ENCODE measurements around the gene PPP1R3F.
"Not testable (repeated sequence)": the region's sequence is repeated elsewhere in the genome, so short reads cannot be mapped to it uniquely, and the experiment has no call there.

Gene PPP1R3F

GRCh38 chrX:49273181-49273727 is 3.7 kb downstream of the PPP1R3F start:
- no peak for DNase-seq (ENCODE audit: low read depth, low spot score)

DNA sequence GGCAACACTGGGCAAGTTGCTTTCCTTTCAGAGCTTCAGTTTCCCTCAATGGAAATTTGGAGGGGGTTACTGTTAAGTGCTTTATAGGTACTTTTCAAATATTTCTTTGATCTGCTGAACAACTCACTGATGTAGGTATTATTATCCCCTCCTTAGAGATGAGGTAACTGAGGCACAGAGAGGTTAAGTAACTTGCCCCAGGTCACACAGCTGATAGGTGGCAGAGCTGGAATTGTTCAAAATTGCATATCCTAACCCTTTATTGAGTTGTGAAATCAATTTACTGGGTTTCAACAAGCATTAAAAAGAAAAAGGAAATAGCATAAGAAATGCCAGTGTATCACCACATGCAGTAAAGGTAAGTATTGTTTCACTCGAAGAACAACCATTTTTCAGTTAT is 6.6 kb downstream of the PPP1R3F start:
- no peak for DNase-seq (ENCODE audit: low read depth, low spot score)

DNA sequence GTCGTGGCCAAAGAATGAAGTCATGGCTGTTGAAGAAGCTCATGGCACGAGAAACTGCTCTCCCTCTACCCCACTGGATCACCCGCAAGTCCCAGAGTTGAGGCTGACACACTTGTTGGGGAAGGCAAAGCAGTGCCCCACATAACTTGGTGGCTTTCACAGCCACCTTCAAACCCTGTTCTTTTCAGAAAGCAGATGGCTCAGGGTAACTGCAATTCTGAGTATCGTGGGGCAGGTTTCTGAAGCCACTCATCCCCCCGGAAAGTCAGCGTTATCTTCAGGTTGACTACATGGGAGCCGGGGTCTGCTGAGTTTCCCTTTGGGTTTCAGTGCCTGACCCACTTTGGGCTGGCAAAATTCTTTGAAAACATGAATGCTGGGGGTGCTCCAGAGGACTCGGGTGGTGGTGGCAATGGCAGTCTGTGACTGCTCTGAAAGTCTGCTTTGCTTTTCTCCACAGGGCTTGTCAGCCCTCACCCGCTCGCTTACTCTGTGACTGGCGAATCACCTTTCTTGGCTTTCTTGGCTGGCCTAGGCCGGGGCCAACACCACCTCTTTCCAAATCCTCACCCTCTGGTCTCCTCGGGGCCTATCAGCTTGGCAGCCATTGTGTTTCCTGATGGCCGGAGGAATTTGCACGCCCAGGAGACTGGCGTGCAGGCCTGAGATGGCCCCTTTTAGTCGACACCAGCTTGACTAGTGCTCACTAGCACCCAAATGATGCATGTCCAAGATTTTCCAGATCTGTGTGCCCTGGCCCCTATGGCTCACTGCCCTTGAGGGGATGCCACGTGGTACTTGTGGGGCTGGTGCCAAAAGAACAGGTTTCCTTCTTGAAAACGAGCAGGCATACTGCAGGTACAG is 7.3 kb downstream of the PPP1R3F start:
- DNase-seq (ENCODE audit: low read depth, low spot score) = no peak

DNA sequence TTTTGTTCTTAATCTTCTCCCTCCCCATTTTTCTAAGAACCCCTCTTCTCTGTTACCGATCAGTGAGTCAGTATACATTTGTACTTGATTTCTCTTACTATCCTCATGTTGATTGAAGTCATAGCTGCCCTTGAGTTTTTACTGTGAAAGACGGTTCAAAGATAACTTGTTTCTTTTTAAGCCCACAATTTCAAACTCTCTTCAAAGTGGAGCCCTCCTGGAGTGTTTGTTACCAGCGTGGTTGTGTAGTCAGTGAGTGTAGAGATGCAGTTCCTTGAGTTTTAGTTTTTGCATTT is 7.9 kb downstream of the PPP1R3F start:
- DNase-seq (ENCODE audit: low read depth, low spot score) = no peak

DNA sequence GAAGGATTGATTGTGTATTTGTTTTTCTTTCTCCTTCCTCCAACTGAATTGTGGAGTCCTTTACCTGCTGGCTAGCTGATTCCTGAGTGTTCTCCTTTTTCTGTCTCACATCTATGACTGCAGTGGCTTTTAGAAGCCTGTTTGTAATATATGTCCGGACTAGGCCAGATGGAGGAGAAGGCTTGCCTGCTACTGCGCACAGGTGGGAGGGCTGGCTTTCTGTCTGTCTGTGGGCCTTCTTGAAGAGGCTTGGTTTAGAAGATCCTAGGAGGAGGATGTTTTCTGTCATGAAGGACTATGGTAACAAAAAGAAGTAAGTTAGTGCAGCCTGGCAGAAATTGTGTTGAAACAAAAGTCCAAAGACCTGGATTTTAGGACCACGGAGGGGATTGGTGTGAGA is 8.5 kb downstream of the PPP1R3F start:
- DNase-seq (ENCODE audit: low read depth, low spot score) = no peak

DNA sequence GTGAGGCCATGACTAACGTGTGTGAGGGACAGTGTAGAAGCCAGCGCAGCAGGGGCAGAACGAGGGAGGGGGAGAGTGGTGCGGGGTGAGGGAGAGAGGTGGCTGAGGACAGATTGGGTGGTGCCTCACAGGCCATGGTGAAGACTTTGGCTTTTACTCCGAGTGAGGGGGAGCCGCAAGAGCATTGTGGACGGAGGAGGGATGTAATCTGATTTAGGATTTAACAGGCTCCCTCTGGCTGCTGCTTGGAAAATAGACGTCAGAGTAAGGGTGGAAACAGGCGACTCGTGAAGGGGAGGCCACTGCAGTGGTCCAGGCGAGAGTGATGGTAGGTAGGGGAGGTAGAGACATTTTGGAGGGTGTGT is 13.0 kb downstream of the PPP1R3F start:
- no peak for DNase-seq (ENCODE audit: low read depth, low spot score)

- DNase-seq (ENCODE audit: low read depth, low spot score) = no peak
These were observed 14.6 kb downstream of the PPP1R3F start for GRCh38 chrX:49284212-49284611.

DNA sequence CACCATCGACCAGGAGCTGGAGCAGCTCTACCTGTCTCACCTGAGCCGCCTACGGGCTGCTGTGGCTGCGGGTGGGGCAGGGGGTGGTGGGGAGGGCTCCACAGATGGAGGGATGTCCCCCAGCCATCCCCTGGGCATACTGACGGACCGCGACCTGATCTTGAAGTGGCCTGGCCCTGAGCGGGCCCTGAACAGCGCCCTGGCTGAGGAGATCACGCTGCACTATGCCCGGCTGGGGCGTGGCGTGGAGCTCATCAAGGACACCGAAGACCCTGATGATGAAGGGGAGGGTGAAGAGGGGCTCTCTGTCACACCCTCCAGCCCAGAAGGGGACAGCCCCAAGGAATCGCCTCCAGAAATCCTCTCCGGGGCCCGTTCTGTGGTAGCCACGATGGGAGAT is 16.5 kb downstream of the PPP1R3F start:
- DNase-seq (ENCODE audit: low read depth, low spot score) = no peak

- no peak for DNase-seq (ENCODE audit: low read depth, low spot score)
These were observed 17.0 kb downstream of the PPP1R3F start for GRCh38 chrX:49286581-49286980.

GRCh38 chrX:49287665-49288064 is 18.1 kb downstream of the PPP1R3F start:
- DNase-seq (ENCODE audit: low read depth, low spot score) = no peak

- DNase-seq (ENCODE audit: low read depth, low spot score) = no peak
These were observed 20.6 kb downstream of the PPP1R3F start for GRCh38 chrX:49290215-49290614.

DNA sequence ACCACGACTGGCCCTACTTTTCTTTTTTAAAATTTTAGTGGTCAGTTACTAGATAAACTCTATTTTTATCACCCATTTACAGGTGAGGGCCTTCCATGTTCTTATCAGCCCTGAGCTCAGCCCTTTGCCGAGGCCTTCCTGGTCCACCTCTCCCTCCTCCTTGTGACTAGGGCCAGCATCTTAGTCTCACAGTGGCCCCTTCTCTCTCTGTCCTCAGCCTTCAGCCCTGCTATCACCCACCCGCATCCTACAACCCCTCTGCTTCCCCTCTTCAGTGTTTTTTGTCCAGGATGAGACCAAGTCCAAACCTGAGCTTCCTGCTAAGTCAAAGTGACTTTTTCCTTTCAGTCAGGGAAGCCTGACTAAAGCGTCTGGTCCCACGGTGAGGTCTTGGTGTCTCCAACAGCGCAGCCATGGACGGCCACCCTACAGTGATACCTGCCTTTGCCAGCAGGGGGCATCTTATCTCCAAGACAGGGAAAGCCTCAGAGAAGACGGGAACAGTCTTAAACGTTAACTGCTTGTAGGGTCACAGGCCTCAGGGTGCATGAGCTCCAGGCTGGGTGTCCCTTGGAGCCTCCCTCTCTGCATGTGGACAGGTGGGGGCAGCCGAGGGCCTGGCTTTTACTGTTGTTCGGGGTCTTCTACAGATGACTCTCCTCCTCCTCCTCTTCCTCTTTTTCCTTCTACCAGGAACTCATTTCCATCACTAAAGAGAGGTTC is 22.2 kb downstream of the PPP1R3F start:
- DNase-seq (ENCODE audit: low read depth, low spot score) = peak; percentile 24

- no peak for DNase-seq (ENCODE audit: low read depth, low spot score)
These were observed 23.1 kb downstream of the PPP1R3F start for GRCh38 chrX:49292400-49293362.

DNA sequence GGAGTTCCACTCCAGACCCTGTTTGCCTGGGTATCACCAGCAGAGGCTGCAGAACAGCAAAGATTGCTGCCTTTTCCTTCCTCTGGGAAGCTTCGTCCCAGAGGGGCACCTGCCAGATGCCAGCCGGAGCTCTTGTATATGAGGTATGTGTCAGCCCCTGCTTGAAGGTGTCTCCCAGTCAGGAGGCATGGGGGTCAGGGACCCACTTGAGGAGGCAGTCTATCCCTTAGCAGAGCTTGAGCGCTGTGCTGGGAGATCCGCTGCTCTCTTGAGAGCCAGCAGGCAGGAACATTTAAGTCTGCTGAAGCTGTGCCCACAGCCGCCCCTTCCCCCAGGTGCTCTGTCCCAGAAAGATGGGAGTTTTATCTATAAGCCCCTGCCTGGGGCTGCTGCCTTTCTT is 29.7 kb downstream of the PPP1R3F start:
- DNase-seq (ENCODE audit: low read depth, low spot score) = not testable (repeated sequence)

- no peak for DNase-seq (ENCODE audit: low read depth, low spot score)
These were observed 31.1 kb downstream of the PPP1R3F start for GRCh38 chrX:49300703-49301102.

DNA sequence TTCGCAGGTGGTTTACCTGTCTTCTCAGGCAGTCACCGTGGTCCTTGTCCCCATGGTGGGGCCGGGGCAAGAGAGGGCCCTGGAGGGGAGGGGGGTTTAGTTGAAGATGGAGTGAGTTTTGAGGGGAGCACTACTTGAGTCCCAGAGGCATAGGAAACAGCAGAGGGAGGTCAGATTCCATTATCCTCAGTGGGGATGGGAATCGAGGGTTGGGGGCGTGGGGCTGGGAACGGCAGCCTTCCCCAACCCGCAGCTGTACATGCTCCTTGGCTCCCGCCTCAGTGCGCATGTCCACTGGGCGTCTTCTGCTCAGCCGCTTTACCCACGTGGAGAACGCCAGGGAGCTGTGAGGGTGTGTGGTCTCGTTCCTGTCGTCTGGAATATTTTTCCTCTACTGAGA is 33.8 kb downstream of the PPP1R3F start, which contains the start of gene GAGE10:
Gene GAGE10, plus strand, starts transcription at position 301 of the 400 bp plus-strand sequence. CDS start 1,214 bp downstream, outside the sequence.
- DNase-seq (ENCODE audit: low read depth, low spot score) = no peak

DNA sequence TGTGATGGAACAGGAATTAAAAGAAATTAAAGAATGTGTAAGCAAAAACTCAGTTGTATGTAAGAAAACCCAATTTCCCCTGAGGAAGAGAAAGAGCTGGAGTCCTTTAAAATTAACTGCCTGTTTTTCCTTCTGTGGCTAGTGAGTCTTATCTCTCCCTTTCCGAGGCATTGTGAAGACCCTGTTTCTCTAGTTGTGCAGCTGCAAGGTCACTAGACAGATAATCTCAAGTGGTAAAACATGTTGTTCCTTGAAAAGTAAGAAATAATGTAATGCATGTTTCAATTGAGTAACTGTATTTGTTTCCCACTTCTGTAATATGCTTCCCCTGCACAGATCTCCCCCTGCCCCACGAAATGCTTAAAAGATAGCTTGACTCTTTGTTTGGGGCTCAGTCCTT is 38.2 kb downstream of the PPP1R3F start:
- not testable (repeated sequence) for DNase-seq (ENCODE audit: low read depth, low spot score)

DNA sequence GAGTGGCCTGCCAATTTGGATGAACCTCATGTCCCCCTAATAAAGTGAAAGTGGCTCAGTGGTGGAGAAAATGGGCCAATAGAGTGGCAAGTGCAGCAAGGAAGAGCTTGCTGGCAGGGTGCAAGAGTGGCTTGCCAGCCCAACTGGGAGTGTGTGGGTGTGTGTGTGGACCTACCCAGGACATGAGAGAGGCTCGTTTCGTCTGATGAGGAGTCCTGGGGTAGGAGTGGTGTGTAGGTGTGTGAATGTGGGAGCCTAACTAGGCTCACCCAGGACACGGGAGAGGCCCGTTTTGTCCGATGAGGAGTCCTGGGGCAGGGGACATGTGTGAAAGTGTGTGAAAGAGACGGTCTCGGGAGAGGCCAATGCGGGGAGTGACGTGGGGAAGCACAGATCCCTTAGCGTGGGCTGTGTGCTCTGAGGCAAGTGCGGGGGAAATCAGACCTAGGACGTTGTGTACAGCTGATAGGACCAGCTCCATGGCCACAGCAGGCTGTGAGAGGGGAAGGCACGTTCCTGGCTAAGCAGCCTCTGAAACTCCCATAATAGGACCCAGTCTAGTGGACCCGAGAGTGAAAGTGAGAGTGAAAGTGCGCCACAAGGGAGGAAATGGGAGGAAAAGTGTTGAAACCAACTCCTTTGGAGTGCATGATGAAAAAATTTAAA is 39.1 kb downstream of the PPP1R3F start:
- DNase-seq (ENCODE audit: low read depth, low spot score) = no peak

- no peak for DNase-seq (ENCODE audit: low read depth, low spot score)
These were observed 39.9 kb downstream of the PPP1R3F start for GRCh38 chrX:49309401-49309981.

GRCh38 chrX:49310371-49310770 is 40.8 kb downstream of the PPP1R3F start:
- DNase-seq (ENCODE audit: low read depth, low spot score) = no peak

DNA sequence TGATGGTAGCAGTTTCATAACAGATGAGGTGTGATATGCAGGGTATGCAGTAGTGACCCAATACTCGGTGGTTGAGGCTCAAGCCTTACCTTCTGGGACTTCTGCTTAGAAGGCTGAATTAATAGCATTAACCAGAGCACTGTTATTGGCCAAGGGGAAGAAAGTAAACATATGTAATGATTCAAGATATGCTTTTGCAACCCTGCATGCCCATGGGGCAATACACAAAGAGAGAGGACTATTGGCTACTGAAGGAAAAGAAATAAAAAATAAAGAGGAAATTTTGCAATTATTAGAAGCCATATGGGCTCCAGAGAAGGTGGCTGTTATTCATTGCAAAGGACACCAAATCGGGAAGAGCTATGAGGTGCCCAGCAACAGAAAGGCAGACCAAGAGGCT is 42.6 kb downstream of the PPP1R3F start:
- no peak for DNase-seq (ENCODE audit: low read depth, low spot score)

Data from activated CD4-positive, CD25-positive, alpha-beta regulatory T cell treated with anti-CD3 and anti-CD28 coated beads, Interleukin-2, amount 50 U/mL, for 16 hours (primary cell).